ENCODE measurements around the gene STX2.

- TF ChIP-seq CTCF (conservative IDR thresholded peaks at IDR 0.05; ENCODE audit: low read length) (no peak), EZH2phosphoT487 (IDR thresholded peaks at IDR 0.05; ENCODE audit: borderline replicate concordance) (no peak)
Measured at GRCh38 chr12:130831246-130831645, 7.8 kb downstream of the STX2 start.

Measured in Loucy (cell line).